Measurements from ENCODE around the gene PLA2G12B.

The PLA2G12B gene

DNA sequence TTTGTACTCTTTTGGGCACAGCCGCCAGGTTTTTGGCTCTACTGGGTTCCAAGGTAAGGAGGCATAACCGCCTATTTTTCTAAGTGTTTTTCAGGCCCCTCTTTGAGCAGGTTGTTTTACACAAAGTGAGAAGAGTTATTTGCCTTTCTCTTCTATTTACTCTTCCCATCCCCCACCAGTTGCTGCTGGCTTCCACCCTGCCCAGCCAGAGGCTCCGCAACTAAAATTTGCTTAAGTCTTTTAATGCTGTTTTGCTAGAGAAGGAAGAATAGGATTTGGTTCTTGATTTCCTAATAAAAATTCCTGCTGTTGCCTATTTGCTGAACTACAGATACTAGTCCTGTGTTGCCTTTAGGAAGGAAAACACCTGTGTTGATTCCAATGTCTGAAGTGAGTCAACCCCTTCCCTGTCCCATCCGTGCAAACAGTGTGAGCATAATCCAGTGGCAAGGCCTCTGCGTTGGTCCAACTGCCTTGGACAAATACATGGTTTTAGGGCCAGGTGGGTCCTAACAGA lies 1.9 kb downstream of the PLA2G12B start:
- DNase-seq (ENCODE audit: low read depth), result no peak
- TF ChIP-seq, protein P1, sequence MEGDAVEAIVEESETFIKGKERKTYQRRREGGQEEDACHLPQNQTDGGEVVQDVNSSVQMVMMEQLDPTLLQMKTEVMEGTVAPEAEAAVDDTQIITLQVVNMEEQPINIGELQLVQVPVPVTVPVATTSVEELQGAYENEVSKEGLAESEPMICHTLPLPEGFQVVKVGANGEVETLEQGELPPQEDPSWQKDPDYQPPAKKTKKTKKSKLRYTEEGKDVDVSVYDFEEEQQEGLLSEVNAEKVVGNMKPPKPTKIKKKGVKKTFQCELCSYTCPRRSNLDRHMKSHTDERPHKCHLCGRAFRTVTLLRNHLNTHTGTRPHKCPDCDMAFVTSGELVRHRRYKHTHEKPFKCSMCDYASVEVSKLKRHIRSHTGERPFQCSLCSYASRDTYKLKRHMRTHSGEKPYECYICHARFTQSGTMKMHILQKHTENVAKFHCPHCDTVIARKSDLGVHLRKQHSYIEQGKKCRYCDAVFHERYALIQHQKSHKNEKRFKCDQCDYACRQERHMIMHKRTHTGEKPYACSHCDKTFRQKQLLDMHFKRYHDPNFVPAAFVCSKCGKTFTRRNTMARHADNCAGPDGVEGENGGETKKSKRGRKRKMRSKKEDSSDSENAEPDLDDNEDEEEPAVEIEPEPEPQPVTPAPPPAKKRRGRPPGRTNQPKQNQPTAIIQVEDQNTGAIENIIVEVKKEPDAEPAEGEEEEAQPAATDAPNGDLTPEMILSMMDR (IDR thresholded peaks at IDR 0.05; ENCODE audit: low read depth, low read length, missing control alignments), result no peak
- H3K4me3 ChIP-seq (ENCODE audit: low read depth, low read length), result no peak overlapping the region

DNA sequence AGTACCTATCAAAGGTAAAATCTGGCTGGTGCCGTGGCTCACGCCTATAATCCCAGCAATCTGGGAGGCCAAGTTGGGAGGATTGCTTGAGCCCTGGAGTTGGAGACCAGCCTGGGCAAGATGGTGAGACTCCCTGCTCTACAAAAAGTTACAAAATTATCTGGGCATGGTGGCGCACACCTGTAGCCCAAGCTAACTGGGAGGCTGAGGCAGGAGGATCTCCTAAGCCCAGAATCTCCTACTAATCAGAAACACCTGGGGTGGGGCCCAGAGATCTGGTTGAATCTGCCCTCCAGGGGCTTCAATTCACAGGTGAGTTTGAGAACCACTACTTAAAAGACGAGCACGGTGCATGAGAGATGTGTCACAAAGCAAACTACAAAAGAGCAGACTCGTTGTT lies 2.4 kb downstream of the PLA2G12B start:
- no peak for DNase-seq (ENCODE audit: low read depth)
- TF ChIP-seq, protein P1 (IDR thresholded peaks at IDR 0.05; ENCODE audit: low read depth, low read length, missing control alignments), result no peak
- H3K4me3 ChIP-seq (ENCODE audit: low read depth, low read length), result no peak overlapping the region

DNA sequence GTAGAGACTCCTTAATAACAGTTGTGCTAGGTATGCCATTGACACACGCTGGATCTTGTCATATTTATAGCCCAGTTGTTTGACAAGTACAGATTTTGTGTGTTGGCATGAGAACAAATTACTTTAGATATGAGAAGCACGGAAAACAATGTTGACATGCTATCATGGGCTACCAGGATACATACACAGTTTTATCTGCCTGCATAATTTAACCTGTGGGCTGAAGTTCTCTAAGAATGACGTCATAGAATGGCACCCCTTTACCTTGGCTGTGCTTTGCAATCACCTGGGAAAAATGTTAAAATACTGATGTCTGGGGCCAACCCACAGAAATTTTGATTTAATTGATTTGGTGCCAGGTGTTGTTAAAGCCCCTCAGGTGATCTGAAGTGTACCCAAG lies 2.8 kb downstream of the PLA2G12B start:
- TF ChIP-seq, protein P1 (IDR thresholded peaks at IDR 0.05; ENCODE audit: low read depth, low read length, missing control alignments), result no peak
- DNase-seq (ENCODE audit: low read depth), result no peak
- no peak overlapping the region for H3K4me3 ChIP-seq (ENCODE audit: low read depth, low read length)

DNA sequence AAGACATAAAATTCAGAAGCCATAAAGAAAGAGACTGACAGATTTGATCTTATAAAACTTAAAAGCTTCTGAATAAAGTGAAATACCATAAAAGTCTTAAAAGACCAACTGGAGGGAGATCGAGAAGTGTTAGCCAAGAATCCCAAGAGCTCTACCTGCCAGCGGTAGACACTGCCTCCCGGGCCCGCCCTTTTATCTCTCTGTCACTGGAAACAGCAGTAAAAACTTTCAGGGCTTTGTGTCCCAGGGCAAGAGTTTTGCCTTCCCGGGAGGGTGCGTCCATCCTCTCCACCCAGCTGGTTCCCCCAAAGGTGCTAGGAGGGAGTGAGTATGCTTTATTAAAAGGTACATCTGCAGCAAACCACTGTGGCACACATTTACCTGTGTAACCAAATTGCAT lies 5.8 kb downstream of the PLA2G12B start:
- DNase-seq (ENCODE audit: low read depth), result no peak
- H3K4me3 ChIP-seq (ENCODE audit: low read depth, low read length), result no peak overlapping the region
- TF ChIP-seq, protein P1 (IDR thresholded peaks at IDR 0.05; ENCODE audit: low read depth, low read length, missing control alignments), result no peak

DNA sequence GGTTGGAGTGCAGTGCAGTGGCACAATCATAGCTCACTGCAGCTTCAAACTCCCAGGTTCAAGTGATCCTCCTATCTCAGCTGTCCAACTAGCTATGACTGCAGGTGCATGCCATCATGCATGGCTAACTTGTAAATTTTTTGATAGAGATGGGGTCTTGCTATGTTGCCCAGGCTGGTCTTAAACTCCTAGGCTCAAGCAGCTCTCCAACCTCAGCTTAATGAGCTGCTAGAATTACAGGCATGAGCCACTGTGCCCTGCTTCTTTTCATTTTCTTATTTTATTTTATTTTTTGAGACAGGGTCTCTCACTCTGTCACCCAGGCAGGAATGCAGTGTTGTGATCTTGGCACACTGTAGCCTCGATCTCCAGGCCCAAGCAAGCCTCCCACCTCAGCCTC lies 7.6 kb downstream of the PLA2G12B start:
- no peak for DNase-seq (ENCODE audit: low read depth)
- no peak overlapping the region for H3K4me3 ChIP-seq (ENCODE audit: low read depth, low read length)
- TF ChIP-seq, protein P1 (IDR thresholded peaks at IDR 0.05; ENCODE audit: low read depth, low read length, missing control alignments), result no peak

DNA sequence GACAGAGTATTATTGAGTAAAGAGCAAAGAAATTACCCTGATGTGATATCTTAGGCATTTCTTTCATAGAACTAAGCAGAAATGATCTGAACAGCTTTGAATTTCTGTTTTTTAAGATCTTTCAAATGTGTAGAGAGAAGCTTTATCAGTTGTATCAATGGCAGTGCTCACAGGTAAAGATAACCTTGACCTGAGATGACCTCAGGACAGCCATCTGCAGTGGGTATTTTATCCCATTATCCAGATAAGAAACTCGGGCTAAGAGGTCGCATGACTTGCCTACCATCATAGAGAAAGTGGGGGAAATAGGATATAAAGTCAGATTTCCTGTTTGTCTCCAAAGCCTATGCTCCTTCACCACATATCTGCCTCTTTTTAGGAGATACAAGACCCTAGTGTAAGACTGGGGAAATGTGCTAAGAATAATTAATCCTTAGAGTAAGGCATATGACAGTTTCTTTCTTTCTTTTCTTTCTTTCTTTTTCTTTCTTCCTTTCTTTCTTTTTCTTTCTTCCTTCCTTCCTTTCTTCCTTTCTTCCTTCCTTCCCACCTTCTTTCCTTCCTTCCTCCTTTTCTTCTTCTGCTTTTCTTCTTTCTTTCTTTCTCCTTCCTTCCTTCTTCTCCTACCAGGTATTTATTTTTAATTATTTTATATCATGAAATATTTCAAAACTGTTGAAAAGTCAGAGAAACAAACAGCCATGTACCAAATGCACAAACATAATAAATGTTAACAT lies 10.9 kb downstream of the PLA2G12B start:
- H3K4me3 ChIP-seq (ENCODE audit: low read depth, low read length), result no peak overlapping the region
- DNase-seq (ENCODE audit: low read depth), result no peak
- TF ChIP-seq, protein P1 (IDR thresholded peaks at IDR 0.05; ENCODE audit: low read depth, low read length, missing control alignments), result no peak

DNA sequence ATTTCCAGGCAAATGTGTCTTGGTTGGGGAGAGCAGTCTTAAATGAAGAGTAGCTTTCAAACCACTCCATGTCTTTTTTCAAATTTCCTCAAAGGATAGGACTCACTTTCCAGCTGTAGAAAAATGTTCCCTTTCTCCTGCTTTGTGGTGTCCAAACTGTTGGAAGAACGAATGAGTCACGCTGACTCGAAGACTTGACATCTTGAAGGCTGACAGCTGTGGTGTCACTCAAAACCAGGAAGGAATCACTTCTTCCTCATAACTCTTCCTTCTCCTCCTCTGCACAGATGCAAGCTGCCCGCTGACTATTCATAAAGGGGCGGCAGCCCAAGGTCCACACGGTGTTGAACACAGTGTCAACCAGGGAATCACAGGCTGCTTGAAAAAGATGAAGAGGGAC lies 19.2 kb downstream of the PLA2G12B start:
- TF ChIP-seq, protein P1 (IDR thresholded peaks at IDR 0.05; ENCODE audit: low read depth, low read length, missing control alignments), result no peak
- no peak overlapping the region for H3K4me3 ChIP-seq (ENCODE audit: low read depth, low read length)
- no peak for DNase-seq (ENCODE audit: low read depth)
